ENCODE data around the gene IL13RA2. TPM values are rescaled to one million over a fixed set of nuclear protein-coding genes. Genes with fewer than 3 reads are reported as not detected.

IL13RA2 gene
- total and polyA plus RNA-seq, 2 donors (not counting 3 experiments of a cell fraction or from before 2014, with no cell fraction given) = not detected

- Histone ChIP-seq H2AFZ (ENCODE audit: low read depth, low read length) (no peak overlapping the region), H3K4me1 (ENCODE audit: control insufficient read depth, extremely low read depth, insufficient read depth, low read length) (no peaks in the 10 kb centered on the region), H3K27me3 (ENCODE audit: control insufficient read depth in 2 of 2, insufficient read depth in 2 of 2, low read length in 2 of 2) (no peaks in the 10 kb centered on the region), H3K4me2 (ENCODE audit: insufficient read depth, low read length) (no peak overlapping the region), H3K79me2 (ENCODE audit: control insufficient read depth, insufficient read depth, low read length) (no peaks in the 10 kb centered on the region), H4K20me1 (replicated peaks; ENCODE audit: control insufficient read depth, extremely low read depth, insufficient read depth, low read length) (no peaks in the 10 kb centered on the region), H3K27ac (ENCODE audit: insufficient read depth, low read depth, low read length) (no peak overlapping the region), H3K4me3 (replicated peaks in 1 of 3; ENCODE audit: insufficient read depth in 1 of 3, low read depth in 1 of 3, low read length in 3 of 3) (no peak overlapping the region), H3K36me3 (ENCODE audit: control insufficient read depth in 2 of 2, extremely low read depth in 1 of 2, insufficient read depth in 2 of 2, low read length in 2 of 2) (no peaks in the 10 kb centered on the region), H3K9ac (replicated peaks; ENCODE audit: extremely low read depth, insufficient read depth, low read length) (no peak overlapping the region), H3K9me1 (replicated peaks; ENCODE audit: control insufficient read depth, extremely low read depth, insufficient read depth, low read length) (no peaks in the 10 kb centered on the region), H3K9me3 (replicated peaks; ENCODE audit: control insufficient read depth, insufficient read depth, low read length) (no peaks in the 10 kb centered on the region)
- BruUV-seq (replicated peaks) = no TSS peak
- intact Hi-C loops (cut with micrococcal nuclease) (no loop called here), dilution Hi-C loops (cut with MboI; ENCODE audit: extremely low pct_ligation_motif_present, low sequenced_read_pairs) (no loop called here)
- FAIRE-seq (no peak), DNase-seq (ENCODE audit: low read depth, low spot score) (no peak)
- TF ChIP-seq POLR2A (IDR thresholded peaks at IDR 0.05; ENCODE audit: low read depth, low read length) = no peak
- TF ChIP-seq, protein P1, sequence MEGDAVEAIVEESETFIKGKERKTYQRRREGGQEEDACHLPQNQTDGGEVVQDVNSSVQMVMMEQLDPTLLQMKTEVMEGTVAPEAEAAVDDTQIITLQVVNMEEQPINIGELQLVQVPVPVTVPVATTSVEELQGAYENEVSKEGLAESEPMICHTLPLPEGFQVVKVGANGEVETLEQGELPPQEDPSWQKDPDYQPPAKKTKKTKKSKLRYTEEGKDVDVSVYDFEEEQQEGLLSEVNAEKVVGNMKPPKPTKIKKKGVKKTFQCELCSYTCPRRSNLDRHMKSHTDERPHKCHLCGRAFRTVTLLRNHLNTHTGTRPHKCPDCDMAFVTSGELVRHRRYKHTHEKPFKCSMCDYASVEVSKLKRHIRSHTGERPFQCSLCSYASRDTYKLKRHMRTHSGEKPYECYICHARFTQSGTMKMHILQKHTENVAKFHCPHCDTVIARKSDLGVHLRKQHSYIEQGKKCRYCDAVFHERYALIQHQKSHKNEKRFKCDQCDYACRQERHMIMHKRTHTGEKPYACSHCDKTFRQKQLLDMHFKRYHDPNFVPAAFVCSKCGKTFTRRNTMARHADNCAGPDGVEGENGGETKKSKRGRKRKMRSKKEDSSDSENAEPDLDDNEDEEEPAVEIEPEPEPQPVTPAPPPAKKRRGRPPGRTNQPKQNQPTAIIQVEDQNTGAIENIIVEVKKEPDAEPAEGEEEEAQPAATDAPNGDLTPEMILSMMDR (IDR thresholded peaks at IDR 0.05; ENCODE audit: extremely low read depth in 1 of 2, insufficient read depth in 1 of 2, low read depth in 1 of 2, low read length in 2 of 2) = no peak
- TF ChIP-seq FOS (IDR thresholded peaks at IDR 0.05; ENCODE audit: borderline replicate concordance, insufficient read depth, low read length) = no peak
- no peak for TF ChIP-seq EZH2 (IDR thresholded peaks at IDR 0.05; ENCODE audit: borderline replicate concordance, low read depth, low read length, severe bottlenecking)
- TF ChIP-seq POLR2AphosphoS5 (IDR thresholded peaks at IDR 0.05; ENCODE audit: insufficient read depth, low read depth, low read length) = no peak
- no peak for TF ChIP-seq MYC (IDR thresholded peaks at IDR 0.05; ENCODE audit: low read depth, low read length)
- no peak for TF ChIP-seq MAX (IDR thresholded peaks at IDR 0.05; ENCODE audit: insufficient read depth, insufficient read length)
- TF ChIP-seq JUN (IDR thresholded peaks at IDR 0.05; ENCODE audit: borderline replicate concordance, insufficient read depth, insufficient read length, low read depth) = no peak
- no peak for TF ChIP-seq GATA2 (IDR thresholded peaks at IDR 0.05; ENCODE audit: insufficient read depth, insufficient read length, low read depth, low read length)
- CTCF ChIA-PET = no interaction called here
- POLR2A ChIA-PET = no interaction called here
Observed at GRCh38 chrX:115011428-115011827, 6.0 kb downstream of the IL13RA2 start.

All from endothelial cell of umbilical vein (primary cell).